Right atrium auricular region (tissue), 2 donors: ENCODE data around the gene SPRED1. TPM values are rescaled to one million over a fixed set of nuclear protein-coding genes. Genes with fewer than 3 reads are reported as not detected.
A peak's percentile ranks its signal among the peaks of the same experiment; 100 is the strongest.

Experiments
- DNase-seq: peaks from one replicate; pipeline ENCODE4 v3.0.0-alpha.2; 2019; ENCODE audit warnings: low spot score
- H3K27ac ChIP-seq, 2 donors: fragments of 200-600 bp; sonication (generic); 1 replicate in 1 of 2; 2 replicates in 1 of 2; pipeline ENCODE4 v1.5.1; 2016 to 2019
- H3K27me3 ChIP-seq, 2 donors: fragments of 200-600 bp; sonication (generic); one replicate each; pipeline versions ENCODE4 v1.5.1 to v1.6.0; 2017 to 2019
- H3K36me3 ChIP-seq: fragments of 200-600 bp; sonication (generic); one replicate; pipeline ENCODE4 v1.5.1; 2016
- H3K4me1 ChIP-seq, 2 donors: fragments of 200-600 bp; sonication (generic); one replicate each; pipeline versions ENCODE4 v1.5.1 to v1.6.0; 2017 to 2019
- H3K4me3 ChIP-seq, 2 donors: fragments of 200-600 bp; sonication (generic); 1 replicate in 1 of 2; 2 replicates in 1 of 2; pipeline ENCODE4 v1.5.1; 2017 to 2019; ENCODE audit warnings: mild to moderate bottlenecking in 1 of 2, moderate library complexity in 1 of 2
- H3K9me3 ChIP-seq, 2 donors: fragments of 200-600 bp; sonication (generic); one replicate each; pipeline ENCODE4 v1.5.1; 2019
- CTCF ChIP-seq, 2 donors: fragments of 200-600 bp; sonication (generic); IDR thresholded peaks; one replicate each; pipeline ENCODE4 v1.5.1; 2019; ENCODE audit warnings: antibody characterized with exemption in 2 of 2
- total RNA-seq, 2 donors: library from RNA; depleted of rRNA; stranded (reverse); fragments of >200 nt; gene quantifications; one replicate each; pipeline ENCODE4 v1.1.0, GENCODE V29; 2016

Gene SPRED1
- total RNA-seq, 2 donors from 2014 or later = 9.4 to 10.9 TPM

DNA sequence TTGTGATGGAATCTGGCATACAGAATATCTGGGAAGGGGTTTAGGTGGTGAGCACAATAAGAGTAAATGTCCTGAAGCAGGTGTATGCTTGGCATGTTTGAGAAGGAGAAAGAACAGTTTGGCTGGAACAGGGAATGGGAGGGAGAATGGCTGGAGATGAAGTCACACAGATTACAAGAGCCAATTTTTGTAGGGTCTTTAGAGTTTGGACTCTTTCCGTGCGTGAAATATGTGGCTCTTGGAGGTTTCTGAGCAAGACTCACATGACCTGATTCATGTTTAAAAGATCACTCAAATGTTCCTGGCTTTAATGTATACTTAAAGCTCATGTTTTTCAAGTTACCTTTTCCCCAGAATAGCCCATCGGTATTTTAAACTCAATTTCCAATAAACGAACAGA lies 32.8 kb downstream of the SPRED1 start:
- no peak for TF ChIP-seq CTCF (IDR thresholded peaks at IDR 0.05)
- H3K9me3 ChIP-seq = no peaks in the 10 kb centered on the region

GRCh38 chr15:38294126-38294525 lies 41.5 kb downstream of the SPRED1 start:
- H3K4me1 ChIP-seq = peaks cover 0 to 7% of the 10 kb centered on the region in 2 donors
- H3K9me3 ChIP-seq = no peaks in the 10 kb centered on the region
- no peak overlapping the region for H3K27ac ChIP-seq
- no peak for TF ChIP-seq CTCF (IDR thresholded peaks at IDR 0.05)
- no peaks in the 10 kb centered on the region for H3K27me3 ChIP-seq
- no peak for DNase-seq
- no peak overlapping the region for H3K4me3 ChIP-seq
- no peaks in the 10 kb centered on the region for H3K36me3 ChIP-seq

More for the DNA sequence above, 32.8 kb downstream of the SPRED1 start:
- Histone ChIP-seq H3K36me3 (no peaks in the 10 kb centered on the region), H3K27me3 (no peaks in the 10 kb centered on the region), H3K27ac (no peak overlapping the region), H3K4me3 (no peak overlapping the region), H3K4me1 (no peaks in the 10 kb centered on the region)
- DNase-seq = no peak

DNA sequence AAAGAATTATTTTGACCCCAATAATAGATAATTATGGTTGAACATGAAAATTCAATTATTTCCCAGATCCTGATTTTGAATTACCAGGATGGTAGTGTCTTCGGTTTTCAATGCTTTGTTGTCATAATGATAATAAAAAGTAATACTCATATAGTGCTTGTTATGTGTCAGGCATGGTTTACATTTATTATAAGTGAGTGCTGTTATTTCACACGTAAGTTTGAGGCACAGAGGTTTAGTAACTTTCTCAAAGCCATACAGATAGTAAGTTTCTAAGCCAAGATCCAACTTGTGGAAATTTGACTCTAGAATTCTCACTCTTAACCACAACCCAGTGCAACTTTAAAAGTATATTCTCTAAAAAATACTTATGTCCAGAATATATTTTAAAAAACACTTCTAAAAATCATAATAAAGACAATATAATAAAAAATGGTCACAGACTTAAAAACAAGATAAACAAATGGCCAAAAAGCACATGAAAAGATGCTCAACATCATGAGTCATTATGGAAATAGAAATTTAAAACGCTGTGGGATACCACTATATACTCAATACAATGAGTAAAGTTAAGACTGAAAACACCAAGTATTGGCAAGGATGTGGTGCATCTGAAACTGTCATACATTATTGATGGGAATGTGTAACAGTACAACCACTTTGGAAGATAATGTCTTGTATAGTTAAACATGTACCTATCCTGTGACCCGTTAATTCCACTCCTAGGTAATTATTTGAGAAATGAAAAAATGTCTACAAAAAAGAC lies 45.2 kb downstream of the SPRED1 start:
- no peak for TF ChIP-seq CTCF (IDR thresholded peaks at IDR 0.05)
- Histone ChIP-seq H3K36me3 (no peaks in the 10 kb centered on the region), H3K4me1 (peaks cover 0 to 7% of the 10 kb centered on the region in 2 donors), H3K9me3 (no peaks in the 10 kb centered on the region), H3K27me3 (no peaks in the 10 kb centered on the region), H3K27ac (no peak overlapping the region), H3K4me3 (no peak overlapping the region)
- DNase-seq = no peak

DNA sequence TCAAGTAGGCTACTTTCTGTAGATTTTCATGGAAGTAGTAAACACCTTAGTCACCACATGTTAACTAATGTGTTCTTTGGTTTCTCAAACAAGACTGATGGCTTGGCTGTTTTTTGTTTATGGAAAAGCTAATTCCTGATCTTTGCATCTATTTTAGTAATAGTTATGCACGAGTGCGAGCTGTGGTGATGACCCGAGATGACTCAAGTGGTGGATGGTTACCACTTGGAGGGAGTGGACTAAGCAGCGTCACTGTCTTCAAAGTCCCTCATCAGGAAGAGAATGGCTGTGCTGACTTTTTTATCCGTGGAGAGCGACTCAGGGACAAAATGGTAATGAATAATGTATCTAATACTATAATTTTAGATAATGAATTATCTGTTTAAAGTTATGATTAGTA lies 46.6 kb downstream of the SPRED1 start:
- DNase-seq = no peak
- no peaks in the 10 kb centered on the region for H3K4me1 ChIP-seq
- no peaks in the 10 kb centered on the region for H3K9me3 ChIP-seq
- H3K4me3 ChIP-seq = no peak overlapping the region
- no peak for TF ChIP-seq CTCF (IDR thresholded peaks at IDR 0.05)
- H3K27me3 ChIP-seq = no peaks in the 10 kb centered on the region
- no peaks in the 10 kb centered on the region for H3K36me3 ChIP-seq
- H3K27ac ChIP-seq = no peak overlapping the region

GRCh38 chr15:38300395-38300794 lies 47.8 kb downstream of the SPRED1 start:
- DNase-seq = no peak
- no peak for TF ChIP-seq CTCF (IDR thresholded peaks at IDR 0.05)
- H3K4me1 ChIP-seq = no peaks in the 10 kb centered on the region

GRCh38 chr15:38304481-38304880 lies 51.8 kb downstream of the SPRED1 start:
- Histone ChIP-seq H3K4me1 (no peaks in the 10 kb centered on the region), H3K9me3 (no peaks in the 10 kb centered on the region), H3K27ac (peak overlapping the region in 1 of 2 donors; percentile 2)

More at GRCh38 chr15:38300395-38300794, 47.8 kb downstream of the SPRED1 start:
- H3K9me3 ChIP-seq = no peaks in the 10 kb centered on the region
- H3K27ac ChIP-seq = no peak overlapping the region
- no peaks in the 10 kb centered on the region for H3K27me3 ChIP-seq
- H3K4me3 ChIP-seq = no peak overlapping the region
- H3K36me3 ChIP-seq = no peaks in the 10 kb centered on the region

More at GRCh38 chr15:38304481-38304880, 51.8 kb downstream of the SPRED1 start:
- DNase-seq = no peak
- TF ChIP-seq CTCF (IDR thresholded peaks at IDR 0.05) = no peak
- Histone ChIP-seq H3K27me3 (no peaks in the 10 kb centered on the region), H3K4me3 (no peak overlapping the region), H3K36me3 (no peaks in the 10 kb centered on the region)
